Stimulated activated CD4-positive, alpha-beta T cell treated with anti-CD3 and anti-CD28 coated beads, Interleukin-1b, Interleukin-23, amount 100 ng/mL, for 24 hours (primary cell): ENCODE measurements around the gene SLC25A21.
"Not testable (repeated sequence)": the region's sequence is repeated elsewhere in the genome, so short reads cannot be mapped to it uniquely, and the experiment has no call there.

Experiments
- DNase-seq, 4 experiments: peaks; one replicate each; pipeline ENCODE4 v3.0.0-alpha.2; 2020; ENCODE audit warnings: low read depth in 4 of 4, low spot score in 1 of 4

The SLC25A21 gene

GRCh38 chr14:37172024-37172869 is at the start of gene SLC25A21:
TSS of gene SLC25A21 (minus strand) at chr14:37172606.
- DNase-seq: no peak

- no peak for DNase-seq
Observed at GRCh38 chr14:37221073-37221472, 48.7 kb upstream of the SLC25A21 start.

GRCh38 chr14:37215345-37215744 is 42.9 kb upstream of the SLC25A21 start:
- DNase-seq: no peak

GRCh38 chr14:37213016-37213415 is 40.6 kb upstream of the SLC25A21 start:
- no peak for DNase-seq

GRCh38 chr14:37210448-37210847 is 38.0 kb upstream of the SLC25A21 start:
- DNase-seq: no peak

GRCh38 chr14:37209617-37210016 is 37.2 kb upstream of the SLC25A21 start:
- DNase-seq: not testable (repeated sequence)

- not testable (repeated sequence) for DNase-seq
Observed at GRCh38 chr14:37205623-37206605, 33.5 kb upstream of the SLC25A21 start.

GRCh38 chr14:37203423-37203822 is 31.0 kb upstream of the SLC25A21 start:
- DNase-seq: no peak

- no peak for DNase-seq
Observed at GRCh38 chr14:37202812-37203211, 30.4 kb upstream of the SLC25A21 start.

GRCh38 chr14:37202265-37202664 is 29.9 kb upstream of the SLC25A21 start:
- DNase-seq: no peak

- DNase-seq: no peak
Observed at GRCh38 chr14:37201724-37202123, 29.3 kb upstream of the SLC25A21 start.

GRCh38 chr14:37198907-37199306 is 26.5 kb upstream of the SLC25A21 start:
- DNase-seq: no peak

- no peak for DNase-seq
Observed at GRCh38 chr14:37198273-37198598, 25.8 kb upstream of the SLC25A21 start.

- DNase-seq: peak in 2 of 4 experiments; percentile 7 to 8
Observed at GRCh38 chr14:37197421-37198272, 25.2 kb upstream of the SLC25A21 start, which contains the start of gene MIPOL1. TSS of gene MIPOL1 (plus strand) at chr14:37197937. CDS start at chr14:37247889, 49,952 bp downstream.

- DNase-seq: no peak
Observed at GRCh38 chr14:37196604-37197420, 24.4 kb upstream of the SLC25A21 start.

GRCh38 chr14:37195327-37195726 is 22.9 kb upstream of the SLC25A21 start:
- no peak for DNase-seq

GRCh38 chr14:37194698-37195097 is 22.3 kb upstream of the SLC25A21 start:
- no peak for DNase-seq

- not testable (repeated sequence) for DNase-seq
Observed at GRCh38 chr14:37189733-37190132, 17.3 kb upstream of the SLC25A21 start.

GRCh38 chr14:37187840-37188577 is 15.6 kb upstream of the SLC25A21 start:
- not testable (repeated sequence) for DNase-seq
